HG03565 (cell line): ENCODE results near the gene DNAI7.
A peak's percentile ranks its signal among the peaks of the same experiment; 100 is the strongest.

Experiments used
- ATAC-seq: cut with Tn5 transposase; IDR thresholded peaks from one replicate; pipeline ENCODE4 v1.9.1; 2021; ENCODE audit warnings: mild to moderate bottlenecking, moderate library complexity; ENCODE audit not compliant: unreplicated experiment

Gene DNAI7

GRCh38 chr12:25184132-25184531, 10.8 kb downstream of the DNAI7 start:
- no peak for ATAC-seq

- ATAC-seq, result no peak
Measured at GRCh38 chr12:25182765-25183164, 12.2 kb downstream of the DNAI7 start.

GRCh38 chr12:25162866-25163265, 32.1 kb downstream of the DNAI7 start:
- ATAC-seq, result no peak

DNA sequence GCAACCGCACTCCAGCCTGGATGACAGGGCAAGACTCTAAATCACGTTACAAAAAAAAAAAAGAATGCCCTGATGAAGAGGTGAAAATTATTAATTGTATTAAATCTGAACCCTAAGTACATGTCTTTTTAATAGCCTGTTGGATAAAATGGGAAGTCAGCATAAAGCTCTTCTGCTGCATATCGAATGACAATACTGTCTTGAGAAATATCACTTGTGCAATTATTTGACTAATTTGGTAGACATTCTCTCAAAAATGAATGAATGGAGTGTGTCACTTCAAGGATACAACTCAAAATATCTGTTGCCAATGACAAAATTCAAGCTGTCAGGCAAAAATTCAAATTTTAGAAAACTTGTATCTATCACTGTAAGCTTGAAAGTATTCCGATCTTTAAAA, 38.9 kb downstream of the DNAI7 start:
- ATAC-seq, result no peak

GRCh38 chr12:25155022-25155576, 39.9 kb downstream of the DNAI7 start:
- ATAC-seq, result peak; percentile 53

DNA sequence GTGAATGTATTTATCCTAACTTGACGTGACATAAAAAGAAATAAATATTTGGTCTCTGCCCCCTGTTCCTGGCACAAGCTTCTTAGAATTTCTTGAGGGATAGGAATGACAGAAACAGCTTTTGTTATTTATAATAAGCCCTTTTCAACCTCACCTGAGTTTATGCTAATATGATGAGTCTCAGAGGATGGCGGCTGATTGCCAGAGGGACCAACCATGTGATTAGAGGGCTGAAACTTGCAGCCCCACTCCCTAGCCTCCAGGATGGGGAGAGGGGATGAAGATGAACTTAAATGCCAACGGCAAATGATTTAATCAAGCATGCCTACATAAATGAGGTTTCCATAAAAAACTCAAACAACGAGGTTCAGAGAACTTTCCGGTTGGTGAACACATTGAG, 42.9 kb downstream of the DNAI7 start:
- no peak for ATAC-seq

DNA sequence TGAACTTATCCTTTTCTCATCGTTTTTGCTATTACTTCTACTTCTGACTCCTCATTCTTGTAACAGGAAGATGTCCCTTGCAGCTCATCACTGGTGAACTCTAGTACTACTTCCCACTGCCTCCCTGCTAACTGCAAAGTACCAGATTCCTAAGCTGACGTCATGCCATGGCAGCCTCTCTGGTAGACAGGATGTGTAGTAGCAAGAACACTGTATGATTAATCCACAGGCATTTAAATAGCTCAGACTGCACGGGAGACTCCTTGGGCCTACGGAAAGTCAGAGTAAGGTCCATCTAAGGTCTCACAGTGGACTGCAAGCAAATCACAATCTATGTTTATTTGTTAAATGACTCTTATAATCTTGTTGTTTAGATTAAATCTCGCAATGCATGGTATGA, 43.5 kb downstream of the DNAI7 start:
- ATAC-seq, result no peak

GRCh38 chr12:25146686-25147085, 48.3 kb downstream of the DNAI7 start:
- no peak for ATAC-seq

DNA sequence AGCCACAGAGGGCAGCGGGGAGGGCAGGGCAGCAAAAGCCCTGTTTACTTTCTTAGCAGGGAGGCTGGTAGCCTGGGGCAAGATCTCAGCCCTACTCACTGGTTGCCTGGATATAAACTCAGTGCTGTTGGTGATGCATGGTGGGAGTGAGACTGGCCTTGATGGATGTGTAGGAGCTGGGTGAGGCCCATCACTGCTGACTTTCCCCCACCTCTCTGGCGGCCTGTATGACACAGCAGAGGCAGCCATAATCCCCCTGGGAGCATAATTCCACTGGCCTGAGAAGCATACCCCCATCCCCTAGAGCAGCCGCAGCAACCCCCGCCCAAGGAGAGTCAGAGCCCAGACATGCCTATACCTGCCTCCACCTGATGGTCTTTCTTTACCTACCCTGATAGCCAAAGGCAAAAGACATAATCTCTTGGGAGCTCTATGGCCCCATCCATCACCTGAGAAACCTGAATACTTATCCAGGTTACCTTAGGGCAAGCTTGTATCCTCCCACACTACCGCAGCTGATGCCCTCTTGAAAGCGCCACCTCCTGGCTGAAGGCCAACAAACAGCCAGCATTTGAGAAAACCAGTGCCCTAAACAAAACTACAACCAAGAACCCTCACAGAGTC, 59.3 kb downstream of the DNAI7 start:
- ATAC-seq, result no peak

DNA sequence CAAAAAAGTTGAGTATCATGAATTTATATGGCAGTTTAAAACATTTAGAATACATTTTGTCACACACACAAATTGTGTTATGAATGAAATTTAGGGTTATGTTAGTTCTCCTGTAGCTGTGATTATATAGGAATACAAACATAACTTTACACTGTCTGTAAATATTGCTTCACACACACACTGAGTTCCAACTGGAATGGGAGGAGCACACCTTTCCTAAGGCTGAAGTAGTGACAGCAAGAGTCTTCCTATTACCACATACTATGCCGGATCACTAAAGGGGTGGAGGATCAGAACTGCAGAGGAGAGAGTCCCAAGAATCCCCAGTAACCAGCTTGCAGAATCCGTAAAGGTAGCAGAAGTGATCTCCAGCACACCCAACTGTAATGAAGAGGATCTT, 63.7 kb downstream of the DNAI7 start:
- ATAC-seq, result no peak

DNA sequence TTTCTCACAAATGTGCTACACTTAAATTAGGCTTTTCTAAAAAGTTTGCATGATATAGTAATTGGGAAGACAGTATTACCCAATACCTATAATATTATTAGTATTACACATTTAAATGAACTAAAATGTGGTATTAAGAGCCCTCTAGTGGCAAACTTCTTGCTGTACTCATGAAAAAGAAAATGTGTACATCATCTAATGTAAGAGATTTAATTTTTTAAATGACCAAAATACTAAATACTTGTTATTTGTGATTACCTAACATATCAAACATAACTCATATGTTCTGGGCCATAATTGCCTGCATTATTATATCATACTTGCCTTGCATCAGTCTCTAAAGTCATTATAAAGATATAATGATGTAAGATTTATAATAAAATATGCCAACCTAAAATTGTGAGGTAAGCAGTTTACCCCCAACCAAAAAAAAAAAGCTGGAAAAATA, 64.2 kb downstream of the DNAI7 start:
- ATAC-seq, result no peak

- ATAC-seq, result no peak
Measured at GRCh38 chr12:25126746-25127145, 68.2 kb downstream of the DNAI7 start.

DNA sequence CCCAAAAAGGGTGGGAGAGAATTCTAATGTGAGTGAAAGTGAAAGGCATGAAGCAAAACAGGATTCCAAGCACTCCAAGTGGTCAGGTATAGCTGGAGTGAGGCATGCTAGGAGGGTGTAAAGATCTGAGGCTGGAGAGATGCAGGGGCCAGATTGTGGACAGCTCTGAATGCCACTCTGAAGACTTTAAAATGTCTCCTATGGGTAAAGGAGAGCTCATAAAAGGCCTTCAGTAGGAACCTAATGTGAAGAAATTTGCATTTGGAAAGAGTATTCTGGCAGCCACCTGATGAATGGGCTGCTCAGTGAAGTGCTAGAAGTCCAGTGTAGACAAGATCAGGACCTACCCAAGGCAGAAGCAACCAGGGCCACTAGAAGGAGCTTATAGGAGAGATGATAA, 68.9 kb downstream of the DNAI7 start:
- ATAC-seq, result no peak

- no peak for ATAC-seq
Measured at GRCh38 chr12:25124493-25124892, 70.5 kb downstream of the DNAI7 start.

- no peak for ATAC-seq
Measured at GRCh38 chr12:25123126-25123525, 71.8 kb downstream of the DNAI7 start.

DNA sequence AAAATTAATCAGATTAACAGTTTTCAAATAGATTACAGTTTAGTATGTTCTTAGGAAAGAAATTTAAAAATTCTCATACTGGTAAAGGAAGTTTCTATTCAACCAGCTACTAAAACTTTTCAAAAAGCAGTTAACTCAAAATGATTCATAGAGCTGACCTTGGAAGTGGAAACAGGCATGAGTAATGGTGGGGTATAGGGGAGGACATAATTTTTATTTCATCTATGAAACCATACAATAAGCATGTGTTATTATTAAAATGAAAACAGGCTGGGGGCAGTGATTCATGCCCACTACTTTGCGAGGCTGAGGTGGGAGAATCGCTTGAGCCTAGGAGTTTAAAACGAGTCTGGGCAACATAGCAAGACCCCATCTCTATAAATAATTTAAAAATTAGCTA, 73.0 kb downstream of the DNAI7 start:
- no peak for ATAC-seq

DNA sequence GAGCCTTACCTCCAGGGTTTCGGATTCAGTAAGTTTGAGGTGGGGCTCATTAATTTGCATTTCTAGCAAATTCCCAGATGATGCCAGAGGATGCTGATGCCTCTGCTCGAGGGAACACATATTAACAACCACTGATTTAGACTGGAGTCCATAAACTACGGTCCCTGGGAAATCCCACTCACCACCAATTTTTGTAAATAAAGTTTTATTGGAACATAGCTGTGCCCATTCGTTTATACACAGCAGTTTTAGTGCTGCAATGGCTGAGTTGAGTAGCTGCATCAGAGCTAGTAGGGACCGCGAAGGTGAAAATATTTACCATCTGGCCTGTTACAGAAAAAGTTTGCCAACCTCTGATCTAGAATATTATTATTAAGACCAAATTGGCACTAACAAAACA, 73.8 kb downstream of the DNAI7 start:
- no peak for ATAC-seq

GRCh38 chr12:25119020-25119419, 75.9 kb downstream of the DNAI7 start:
- ATAC-seq, result no peak

GRCh38 chr12:25115677-25116076, 79.3 kb downstream of the DNAI7 start:
- ATAC-seq, result no peak

GRCh38 chr12:25113651-25114050, 81.3 kb downstream of the DNAI7 start:
- no peak for ATAC-seq

- ATAC-seq, result no peak
Measured at GRCh38 chr12:25110260-25110659, 84.7 kb downstream of the DNAI7 start.

GRCh38 chr12:25107920-25108319, 87.0 kb downstream of the DNAI7 start:
- peak; percentile 90 for ATAC-seq

DNA sequence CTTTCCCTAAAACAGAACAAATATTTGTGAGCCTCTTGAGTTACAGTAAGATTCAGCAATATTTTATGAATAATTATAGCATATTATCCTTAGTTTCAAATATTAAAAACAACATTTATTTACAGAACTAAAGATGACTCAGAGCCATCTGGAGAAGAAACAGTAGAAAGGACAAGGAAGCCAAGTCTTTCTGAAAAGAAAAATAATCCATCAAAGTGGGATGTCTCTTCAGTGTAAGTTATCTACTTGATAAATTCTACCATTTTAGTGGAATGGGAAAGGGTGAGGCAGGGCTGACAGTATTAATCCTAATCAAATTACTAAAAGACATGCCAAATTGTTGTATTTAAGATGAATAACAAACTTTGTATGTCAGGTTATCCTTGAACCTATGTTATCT, 88.1 kb downstream of the DNAI7 start:
- ATAC-seq, result no peak
